ENCODE results near the gene RERG.

Gene RERG

DNA sequence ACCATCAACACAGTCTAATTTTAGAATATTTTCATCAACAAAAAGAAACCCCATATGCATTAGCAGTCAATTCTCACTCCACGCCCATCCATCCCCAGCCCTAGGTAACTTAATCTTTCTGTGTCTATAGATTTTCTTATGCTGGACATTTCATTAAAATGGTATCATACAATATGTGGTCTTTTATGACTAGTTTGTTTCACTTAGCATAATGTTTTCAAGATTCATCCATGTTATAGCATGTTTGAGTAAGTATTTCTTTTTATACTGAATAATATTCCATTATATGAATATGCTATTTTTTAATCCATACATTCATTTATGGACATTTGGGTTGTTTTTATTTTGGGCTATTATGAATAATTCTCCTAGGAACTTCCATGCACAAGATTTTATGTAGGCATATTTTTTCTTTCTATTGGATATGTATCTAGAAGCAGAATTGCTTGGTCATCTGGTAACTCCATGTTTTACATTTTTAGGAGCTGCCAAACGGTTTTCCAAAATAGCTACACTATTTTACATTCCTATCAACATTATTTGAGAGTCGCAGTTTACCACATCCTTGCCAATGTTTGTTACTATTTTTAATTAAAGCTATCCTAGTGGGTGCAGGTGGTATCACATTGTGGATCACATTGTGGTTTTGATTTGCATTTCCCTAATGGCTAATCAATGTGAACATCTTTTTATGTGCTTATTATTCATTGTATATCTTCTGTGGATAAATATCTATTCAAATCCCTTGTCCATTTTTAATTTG, 49.0 kb downstream of the RERG start:
- no peak for DNase-seq (ENCODE audit: low spot score)

DNA sequence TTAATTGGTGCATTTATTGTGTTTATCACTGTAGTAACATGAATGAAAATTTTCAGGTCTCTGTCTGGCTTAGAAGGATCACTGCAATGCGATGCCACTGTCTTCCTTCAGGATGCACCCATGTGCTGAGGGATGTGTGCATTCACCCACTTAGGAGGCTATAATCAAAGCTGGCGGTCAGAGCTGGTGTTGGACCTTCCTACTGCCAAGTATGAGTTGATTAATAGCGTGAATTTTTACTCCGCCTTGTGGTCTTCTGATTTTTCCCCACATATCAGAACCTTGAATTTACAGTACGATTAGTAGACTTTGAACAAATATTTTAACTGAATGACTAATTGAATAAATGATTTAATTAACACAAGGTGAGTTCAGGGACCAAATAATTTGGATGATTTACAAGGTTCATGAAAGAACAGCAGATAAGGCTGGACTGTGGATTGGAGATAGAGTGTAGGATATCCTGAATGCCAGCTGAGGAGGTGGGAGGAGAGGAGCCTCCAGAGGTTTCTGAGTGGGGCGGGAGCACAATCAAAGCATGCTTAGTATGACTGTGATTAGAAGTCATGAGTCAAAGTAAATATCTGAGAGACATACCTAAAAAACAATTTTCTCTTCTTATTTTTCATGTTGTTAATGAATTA, 50.1 kb downstream of the RERG start:
- TF ChIP-seq, protein P1, sequence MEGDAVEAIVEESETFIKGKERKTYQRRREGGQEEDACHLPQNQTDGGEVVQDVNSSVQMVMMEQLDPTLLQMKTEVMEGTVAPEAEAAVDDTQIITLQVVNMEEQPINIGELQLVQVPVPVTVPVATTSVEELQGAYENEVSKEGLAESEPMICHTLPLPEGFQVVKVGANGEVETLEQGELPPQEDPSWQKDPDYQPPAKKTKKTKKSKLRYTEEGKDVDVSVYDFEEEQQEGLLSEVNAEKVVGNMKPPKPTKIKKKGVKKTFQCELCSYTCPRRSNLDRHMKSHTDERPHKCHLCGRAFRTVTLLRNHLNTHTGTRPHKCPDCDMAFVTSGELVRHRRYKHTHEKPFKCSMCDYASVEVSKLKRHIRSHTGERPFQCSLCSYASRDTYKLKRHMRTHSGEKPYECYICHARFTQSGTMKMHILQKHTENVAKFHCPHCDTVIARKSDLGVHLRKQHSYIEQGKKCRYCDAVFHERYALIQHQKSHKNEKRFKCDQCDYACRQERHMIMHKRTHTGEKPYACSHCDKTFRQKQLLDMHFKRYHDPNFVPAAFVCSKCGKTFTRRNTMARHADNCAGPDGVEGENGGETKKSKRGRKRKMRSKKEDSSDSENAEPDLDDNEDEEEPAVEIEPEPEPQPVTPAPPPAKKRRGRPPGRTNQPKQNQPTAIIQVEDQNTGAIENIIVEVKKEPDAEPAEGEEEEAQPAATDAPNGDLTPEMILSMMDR (IDR thresholded peaks at IDR 0.05; ENCODE audit: extremely low read depth, missing control alignments) = no peak
- DNase-seq (ENCODE audit: low spot score) = no peak

More for the DNA sequence above, 49.0 kb downstream of the RERG start:
- TF ChIP-seq, protein P1 (IDR thresholded peaks at IDR 0.05; ENCODE audit: extremely low read depth, missing control alignments) = no peak

DNA sequence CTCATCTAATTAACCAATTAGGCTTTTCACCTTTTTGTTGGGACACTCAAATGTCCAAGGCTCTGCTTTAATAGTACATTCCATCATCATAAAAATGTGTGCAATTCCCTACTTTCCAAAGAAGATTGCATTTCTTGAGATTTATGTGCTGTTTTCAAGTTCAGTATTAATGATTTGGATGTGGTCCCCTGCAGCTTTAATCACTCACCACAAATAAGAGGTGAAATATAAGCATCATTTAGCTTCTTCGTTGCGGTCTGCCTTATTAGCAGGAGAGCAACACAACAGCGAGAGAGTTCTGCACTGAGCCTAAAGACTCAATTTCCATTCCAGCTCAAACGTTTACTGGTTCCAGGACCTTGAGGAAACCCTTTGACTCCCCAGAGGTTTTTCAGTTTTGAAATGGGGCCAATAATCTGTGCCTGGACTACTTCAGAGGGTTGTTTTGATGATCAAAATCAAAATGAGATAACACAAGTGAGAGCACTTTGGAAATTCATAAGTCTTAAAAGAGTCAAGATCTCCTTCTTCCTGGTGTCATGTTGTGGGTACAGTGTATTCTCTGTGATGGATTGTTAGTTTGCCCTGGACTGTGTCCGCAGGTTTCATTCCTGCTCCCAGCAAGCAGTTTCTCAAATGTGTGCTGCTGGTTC, 53.1 kb downstream of the RERG start:
- TF ChIP-seq, protein P1 (IDR thresholded peaks at IDR 0.05; ENCODE audit: extremely low read depth, missing control alignments) = no peak
- no peak for DNase-seq (ENCODE audit: low spot score)

DNA sequence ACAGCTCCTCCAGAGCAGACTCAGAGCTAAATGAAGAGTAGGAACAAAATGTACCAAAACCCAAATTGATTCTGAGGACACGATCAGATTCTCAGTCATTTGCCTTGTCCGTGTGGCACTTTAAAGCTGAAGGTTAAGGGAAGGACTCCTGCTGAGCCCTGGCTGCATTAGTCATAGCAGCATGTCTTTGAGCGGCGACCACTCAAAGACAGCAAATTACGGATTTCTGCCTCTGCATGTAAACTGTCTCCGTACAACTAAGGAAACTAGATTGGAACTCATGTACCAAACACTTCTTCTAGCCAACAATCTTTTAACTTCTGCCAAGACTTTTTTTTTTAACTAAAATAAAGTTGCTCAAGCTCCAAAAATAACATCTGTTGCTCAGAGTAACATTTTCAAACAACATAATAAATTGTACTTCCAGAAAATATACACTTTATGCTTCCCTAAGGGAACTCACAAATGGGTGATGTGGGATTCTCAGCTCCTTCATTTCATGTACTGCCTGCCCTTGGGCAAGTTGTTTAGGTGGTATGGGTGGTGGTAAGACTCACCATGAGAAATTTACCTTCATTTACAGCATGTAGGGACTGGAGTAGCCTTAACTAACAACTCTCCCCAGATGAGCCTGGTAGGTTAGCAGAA, 56.1 kb downstream of the RERG start:
- TF ChIP-seq, protein P1 (IDR thresholded peaks at IDR 0.05; ENCODE audit: extremely low read depth, missing control alignments) = no peak
- no peak for DNase-seq (ENCODE audit: low spot score)

DNA sequence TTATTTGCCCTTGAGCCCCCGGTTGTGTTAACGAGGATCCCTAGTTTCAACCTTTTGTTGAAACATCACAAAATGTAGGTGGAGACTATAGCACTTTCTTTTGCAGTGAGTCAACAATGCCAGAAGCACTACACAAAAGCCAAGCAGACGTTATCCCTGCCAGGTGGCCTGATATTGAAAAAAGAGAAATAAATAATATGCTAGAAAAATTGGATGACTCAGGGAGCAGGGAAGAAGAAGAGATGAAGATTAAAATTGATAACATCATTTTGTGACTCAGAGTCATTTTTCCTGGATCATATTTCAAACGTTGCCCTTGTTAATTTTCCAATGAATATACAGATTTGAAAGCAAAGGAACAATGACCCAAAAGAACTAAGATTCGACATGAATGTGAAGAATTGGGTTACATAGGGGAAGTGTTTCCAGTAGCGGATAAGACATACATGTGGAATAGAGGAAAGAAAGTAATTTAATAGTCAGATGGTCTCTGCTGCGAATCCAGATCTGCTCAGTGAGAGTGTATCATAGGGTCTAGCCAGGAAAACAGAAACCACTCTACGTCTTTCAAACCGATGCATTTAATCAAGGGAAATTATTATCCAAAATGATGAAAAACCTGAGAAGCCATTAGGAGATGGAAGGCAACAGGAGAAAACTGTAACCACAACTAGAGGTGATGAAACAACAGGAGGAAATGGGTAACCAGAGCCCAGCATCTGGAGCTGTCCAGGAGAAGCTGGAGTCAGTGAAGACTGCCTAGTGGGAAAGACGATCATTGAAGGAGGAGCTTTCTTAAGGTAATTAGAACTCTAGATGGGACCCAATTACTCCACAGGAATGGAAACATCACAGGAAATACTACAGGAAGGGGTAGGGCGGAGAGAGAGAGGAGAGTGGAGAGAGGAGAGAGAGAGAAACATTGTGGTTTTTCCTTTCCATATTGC, 57.9 kb downstream of the RERG start:
- TF ChIP-seq, protein P1 (IDR thresholded peaks at IDR 0.05; ENCODE audit: extremely low read depth, missing control alignments) = no peak
- DNase-seq (ENCODE audit: low spot score) = no peak

DNA sequence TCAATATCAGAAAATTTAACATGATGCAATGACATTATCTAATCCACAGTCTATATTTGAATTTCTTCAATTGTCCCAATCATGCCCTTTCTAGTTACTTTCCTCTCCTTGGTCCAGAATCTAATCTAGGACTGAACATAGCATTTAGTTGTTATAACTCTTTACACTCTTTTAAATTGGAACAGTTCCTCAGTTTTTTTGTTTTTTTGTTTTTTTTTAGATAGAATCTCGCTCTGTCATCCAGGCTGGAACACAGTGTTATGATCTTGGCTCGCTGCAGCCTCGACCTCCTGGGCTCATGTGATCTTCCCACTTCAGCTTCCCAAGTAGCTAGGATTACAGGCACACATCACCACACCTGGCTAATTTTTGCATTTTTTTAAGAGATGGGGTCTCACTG, 63.1 kb downstream of the RERG start:
- TF ChIP-seq, protein P1 (IDR thresholded peaks at IDR 0.05; ENCODE audit: extremely low read depth, missing control alignments) = no peak
- DNase-seq (ENCODE audit: low spot score) = no peak
